NCI-H1048 (cell line): ENCODE results near the gene DLG1.
A peak's percentile ranks its signal among the peaks of the same experiment; 100 is the strongest.

Source experiments
- DNase-seq: peaks from one replicate; lab custom pipeline; 2025; lab: John Stamatoyannopoulos, UW

DLG1 gene

DNA sequence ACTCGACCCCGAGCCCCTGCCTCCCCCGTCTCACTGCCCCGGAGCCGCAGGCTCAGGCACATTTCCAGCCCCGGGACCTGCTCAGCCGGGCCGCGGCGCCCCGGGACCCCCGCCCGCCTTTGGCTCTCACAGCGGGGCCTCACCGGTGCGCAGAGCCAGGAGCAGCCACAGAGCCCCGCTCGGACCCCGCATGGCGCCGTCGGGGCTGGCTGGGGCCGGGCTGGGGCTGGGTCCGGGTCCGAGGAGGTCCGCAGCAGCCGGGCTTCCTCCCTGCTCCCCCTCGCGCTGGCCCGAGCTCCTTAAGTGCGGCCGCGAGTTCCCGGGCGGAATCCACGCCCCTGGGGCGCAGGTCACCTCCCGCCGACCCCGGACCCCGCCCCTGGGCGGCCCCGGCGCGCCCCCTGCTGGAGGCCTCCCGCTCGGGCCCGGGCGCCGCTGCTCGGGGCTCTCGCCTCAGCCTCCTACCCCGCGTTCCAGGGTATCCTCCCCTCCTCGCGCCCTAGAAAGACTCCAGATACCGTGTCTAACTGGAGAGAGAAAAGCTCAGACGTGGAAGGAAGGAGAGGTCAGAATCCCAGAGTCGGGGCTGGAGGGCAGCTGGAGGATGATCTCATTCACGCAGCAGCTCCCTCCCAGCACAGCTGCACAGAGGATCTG lies 268.8 kb downstream of the DLG1 start, which contains the start of gene MELTF:
Gene MELTF, minus strand, starts transcription at position 307 of the 657 bp plus-strand sequence. Its CDS starts 115 bp downstream, at position 192.
- DNase-seq, result peak; percentile 27

DNA sequence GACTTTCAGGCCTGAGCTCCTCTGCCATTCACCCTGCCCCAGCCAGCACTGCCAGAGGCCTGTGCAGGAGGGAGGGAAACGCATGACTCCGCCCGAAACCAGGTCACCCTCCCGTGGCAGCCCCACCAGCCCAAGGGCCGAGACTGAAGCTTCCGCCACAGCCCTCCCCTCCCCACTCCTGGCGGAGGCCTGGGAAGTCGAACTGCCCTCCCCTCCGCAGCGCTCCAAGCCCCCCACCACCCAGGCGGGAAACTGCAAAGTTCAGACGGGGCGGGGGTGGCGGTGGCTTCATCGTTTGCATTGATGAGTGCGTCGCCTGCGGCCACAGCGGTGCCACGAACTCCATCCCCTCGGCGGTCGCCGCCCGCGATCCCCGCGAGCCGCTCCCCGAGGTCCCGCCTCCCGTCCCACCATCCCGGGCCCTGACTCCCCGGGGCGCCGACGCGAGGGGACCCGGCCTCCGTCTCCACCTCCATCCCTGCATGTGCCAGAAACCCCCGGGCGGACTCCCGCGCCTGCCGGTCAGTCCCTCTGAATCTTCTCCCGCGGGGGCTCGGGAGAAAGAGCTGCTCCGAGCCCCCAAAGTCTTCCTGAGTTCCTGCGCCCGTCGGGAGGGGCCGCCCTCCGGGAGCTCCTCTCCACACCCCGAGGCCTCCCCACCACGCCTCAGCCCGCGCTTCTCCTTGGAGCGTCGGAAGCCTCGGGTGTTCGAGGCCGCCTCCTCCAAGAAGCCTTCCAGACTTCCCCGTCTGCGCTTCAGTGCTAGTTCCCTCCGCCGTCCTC lies 269.5 kb downstream of the DLG1 start:
- no peak for DNase-seq

DNA sequence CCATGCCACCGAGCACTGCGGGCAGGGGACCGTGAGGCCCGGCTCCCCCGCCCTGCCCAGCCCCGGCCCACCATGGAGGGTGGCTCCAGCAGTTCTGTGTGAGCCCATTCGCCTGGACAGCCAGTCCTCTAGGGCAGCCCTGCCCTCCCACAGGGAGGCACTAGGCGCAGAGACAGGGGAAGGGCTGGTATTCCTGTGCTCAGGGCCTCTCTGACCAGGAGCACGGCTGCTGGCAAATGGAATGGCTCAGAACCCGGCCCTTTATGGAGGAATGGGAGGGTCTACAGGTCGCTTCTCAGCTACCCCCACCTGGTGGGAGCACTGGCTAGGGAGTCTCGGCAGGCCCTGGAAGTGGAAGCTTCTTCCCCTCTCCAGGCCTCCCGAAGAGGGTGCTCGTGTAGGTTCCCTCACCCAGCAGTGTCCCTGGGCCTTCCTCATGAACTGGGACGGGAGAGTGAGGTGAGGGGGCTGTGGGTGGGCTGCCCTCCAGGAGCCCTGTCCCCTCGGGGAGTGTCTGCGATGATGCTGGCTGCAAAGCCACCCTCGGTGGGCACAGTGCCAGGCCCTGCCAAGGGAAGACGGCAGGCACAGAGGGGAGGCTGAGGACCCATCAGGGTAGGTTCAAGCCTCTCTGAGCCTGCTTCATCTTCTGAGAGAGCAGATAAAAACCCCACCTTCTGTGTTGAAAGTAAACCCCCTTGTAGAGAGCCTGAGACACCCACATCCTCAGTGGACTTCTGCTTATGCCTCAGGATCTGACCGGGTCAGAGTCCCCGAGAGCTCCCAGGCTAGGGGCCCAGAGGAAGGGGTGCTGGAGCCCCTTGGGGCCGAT lies 270.3 kb downstream of the DLG1 start:
- no peak for DNase-seq

GRCh38 chr3:197027151-197027895 lies 271.1 kb downstream of the DLG1 start:
- DNase-seq, result no peak

DNA sequence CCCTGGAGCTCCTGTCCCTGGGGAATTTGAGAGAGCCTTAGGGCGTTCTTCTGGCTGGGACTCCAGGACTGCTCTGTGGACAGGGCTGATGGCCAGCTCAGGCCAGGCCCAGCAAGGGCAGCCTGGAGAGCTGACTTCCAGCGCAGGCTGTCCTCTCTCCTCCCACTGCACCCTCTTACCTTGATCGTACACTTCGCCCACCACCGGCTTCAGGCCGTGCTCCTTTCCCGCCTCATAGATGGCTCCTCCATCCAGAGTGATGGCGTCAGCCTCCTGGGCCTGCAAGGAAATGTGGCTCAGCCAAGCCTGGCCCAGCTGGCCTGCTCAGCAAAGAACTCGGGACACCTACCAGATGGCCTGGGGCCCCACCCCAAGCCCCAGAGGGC lies 271.9 kb downstream of the DLG1 start:
- no peak for DNase-seq

DNA sequence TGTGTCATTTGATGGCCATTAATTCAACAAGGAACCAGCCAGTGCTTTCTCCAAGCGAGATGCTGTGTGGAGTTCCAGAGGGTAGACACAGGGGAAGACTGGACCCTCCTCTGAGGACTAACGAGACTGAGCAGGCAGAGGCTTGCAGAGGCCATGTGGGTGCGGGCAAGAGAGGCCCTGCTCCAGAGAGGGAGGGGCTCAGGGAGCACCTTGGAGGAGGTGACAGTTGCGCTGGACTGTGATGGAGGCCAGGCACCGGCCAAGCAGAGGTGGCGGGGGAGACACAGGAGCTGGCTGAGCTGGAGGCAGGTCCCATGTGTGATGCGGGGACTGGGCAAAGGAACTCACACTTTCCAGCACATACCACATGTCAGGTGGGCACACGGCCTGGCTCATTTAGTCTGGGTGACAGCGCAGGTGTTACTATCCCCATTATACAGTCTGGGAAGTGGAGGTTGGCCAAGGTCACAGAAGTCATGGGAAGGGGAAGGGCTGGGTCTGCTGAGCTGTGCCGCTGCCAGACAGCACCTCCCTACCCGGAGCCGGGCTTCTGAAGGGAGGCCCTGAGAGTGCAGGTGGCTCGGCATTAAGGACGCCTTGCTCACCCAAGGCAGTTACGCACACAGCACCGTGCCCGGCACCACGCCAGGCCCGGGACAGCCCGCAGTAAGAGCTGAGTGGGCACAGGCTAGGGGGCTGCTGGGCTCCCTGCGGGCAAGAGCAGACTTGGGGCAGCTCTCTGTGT lies 272.5 kb downstream of the DLG1 start:
- no peak for DNase-seq

DNA sequence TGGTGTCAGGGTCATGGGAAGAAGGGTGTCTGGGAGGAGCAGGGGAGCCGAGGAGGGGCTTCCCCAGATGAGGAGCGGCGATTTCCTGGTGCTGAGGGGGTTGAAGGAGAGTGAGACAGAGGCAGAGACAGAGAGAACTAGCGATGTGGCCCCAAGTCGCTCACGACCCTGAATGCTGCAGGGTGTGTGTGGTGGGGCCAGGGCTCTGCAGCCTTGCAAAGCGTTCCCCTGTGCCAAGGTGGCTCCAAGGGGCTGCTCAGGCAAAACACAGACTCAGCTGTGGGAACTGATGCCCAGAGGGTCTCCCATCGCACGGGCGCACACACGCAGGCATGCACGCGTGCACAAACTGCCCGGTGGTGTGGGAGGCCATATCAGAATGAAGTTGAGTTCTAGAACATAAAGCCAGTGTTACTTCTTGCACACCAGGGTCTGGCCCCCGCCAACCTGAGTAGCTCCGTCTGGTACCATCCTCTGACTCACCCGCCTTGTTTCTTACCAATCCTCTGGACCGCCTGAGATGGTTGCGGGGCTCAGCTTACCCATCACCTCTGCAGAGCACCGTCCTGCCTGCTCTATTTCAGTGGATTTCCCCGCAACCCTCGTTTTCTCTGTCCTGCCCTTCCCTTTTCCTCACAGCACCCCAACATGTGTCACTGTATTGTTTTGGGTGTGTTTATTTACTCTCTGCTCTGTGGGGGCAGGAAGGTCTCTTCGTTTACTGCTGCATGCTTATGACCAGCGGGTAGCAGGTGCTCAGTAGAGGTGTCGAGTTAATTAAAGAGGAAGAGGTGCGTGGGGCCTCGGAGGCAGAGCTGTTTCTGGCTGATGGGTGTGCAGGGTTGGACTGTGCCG lies 273.3 kb downstream of the DLG1 start:
- DNase-seq, result no peak

GRCh38 chr3:197023998-197024651 lies 274.3 kb downstream of the DLG1 start:
- DNase-seq, result no peak

DNA sequence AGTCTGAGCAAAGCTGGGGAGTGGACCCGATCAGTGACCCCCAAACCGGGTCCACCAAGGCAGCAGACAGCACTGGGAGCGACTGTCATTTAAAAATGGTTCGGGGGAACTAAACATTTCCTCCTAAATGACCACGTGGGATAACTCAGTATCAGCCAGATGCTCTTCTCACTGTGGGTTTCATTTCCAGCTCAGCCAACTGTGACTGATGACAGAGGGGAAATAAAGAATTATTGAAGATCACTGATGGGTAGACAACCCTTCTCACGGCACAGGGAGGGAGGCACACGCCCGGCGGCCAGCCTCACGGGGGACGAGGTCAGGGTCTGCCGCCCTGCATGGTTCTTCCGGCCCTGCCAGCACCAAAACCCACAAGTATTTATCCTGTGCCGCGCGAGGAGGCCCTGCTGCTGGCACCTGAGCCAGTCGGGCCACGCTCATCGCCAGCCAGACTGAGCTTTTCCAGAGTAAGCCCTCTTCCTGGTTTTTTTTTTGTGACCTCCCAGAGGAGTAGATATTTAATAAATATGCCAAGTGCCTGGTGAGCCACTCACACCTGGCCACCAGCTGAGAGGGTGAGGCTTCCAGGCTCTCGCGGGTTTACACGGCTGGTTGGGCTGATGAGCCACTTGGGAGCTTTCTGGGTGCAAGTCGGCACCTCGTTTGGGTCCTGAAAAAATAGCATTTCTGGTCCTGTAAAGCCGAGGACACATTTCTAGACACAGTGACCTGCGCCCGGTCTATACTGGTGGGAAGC lies 275.0 kb downstream of the DLG1 start:
- no peak for DNase-seq

DNA sequence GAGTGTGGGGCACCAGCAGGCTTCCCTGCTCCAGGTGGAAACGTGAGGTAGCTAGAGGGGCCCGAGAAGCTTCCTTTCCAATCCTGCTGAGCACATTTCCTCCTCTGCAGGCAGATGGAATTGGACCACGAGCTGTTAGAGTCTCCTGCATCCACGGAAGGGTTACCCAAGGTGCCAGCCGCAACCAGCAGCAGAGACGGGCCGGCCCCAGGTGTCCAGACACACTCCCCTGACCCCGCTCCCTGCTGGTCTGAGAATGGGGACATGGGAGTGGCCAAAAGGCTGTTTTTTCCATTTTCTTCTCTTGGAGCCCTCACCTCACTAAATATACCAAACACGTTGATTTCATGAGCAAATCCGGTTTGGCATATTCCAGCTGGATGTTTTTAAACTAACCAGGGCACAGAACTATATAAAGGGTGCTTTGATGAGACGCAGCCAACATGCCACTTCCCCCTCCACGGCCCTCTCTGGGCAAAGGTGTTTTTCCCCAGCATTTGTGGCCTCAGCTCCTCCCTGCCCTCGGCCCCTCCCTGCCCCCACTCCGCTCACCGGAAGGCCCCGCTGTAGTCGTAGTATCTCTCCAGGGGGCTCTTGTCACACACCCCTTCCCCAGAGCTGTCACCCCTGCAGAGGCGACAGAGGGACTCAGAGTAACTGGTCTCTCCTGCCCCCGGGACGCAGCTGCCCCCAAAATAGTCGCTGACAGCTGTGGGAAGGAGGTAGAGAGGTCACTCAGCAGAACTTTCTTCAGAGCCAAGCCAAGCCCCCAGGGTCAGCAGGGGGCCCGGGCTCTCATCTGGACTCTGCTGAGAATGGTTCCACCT lies 275.8 kb downstream of the DLG1 start:
- DNase-seq, result no peak

DNA sequence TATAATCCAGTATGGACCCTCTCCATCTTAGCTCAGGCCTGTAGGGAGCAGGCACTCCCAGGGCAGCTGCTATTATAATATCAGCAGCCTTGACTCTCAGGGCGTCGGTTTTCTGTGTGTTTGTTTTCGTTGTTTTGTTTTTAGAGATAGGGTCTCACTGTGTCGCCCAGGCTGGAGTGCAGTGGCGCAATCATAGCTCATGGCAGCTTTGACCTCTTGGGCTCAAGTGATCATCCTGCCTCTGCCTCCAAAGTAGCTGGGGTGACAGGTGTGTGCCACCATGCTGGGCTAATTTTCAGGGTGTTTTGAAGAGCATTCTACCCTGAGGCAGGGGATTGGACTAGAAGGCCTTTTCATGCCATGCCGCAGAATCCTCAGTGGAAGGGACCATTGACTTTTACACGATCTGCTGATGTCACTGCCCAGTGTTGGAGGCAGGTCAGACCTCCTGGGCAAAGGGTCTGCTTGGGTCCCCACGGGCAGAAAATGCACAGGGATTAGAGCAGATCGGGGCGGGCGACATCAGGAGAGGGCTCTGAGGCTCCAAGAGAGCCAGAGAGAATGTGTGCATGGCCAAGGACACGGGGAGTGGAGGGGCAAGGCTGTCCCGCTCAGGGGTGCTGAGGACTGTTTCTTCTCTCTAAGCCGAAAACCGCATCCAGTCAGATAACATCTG lies 276.5 kb downstream of the DLG1 start:
- no peak for DNase-seq

- DNase-seq, result no peak
These were observed 277.2 kb downstream of the DLG1 start for GRCh38 chr3:197021231-197021630.

DNA sequence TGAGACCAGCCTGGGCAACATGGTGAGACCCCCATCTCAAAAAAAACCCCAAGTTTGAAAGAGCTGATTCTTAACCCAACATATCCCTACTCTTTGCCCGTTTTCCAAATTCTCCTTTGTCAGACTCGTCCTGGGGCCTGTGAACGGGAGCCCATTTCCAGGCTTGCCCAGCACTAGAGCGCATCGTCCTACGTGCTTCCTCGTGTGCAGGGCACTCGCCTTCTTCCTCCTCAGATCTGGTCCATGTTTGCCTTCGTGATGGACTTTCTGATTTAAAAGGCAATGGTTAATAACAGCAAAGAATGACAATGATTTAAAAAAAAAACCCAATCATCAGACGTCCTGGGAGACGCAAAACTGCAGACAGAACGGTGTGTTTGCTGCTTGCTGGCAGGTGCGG lies 278.9 kb downstream of the DLG1 start:
- no peak for DNase-seq

DNA sequence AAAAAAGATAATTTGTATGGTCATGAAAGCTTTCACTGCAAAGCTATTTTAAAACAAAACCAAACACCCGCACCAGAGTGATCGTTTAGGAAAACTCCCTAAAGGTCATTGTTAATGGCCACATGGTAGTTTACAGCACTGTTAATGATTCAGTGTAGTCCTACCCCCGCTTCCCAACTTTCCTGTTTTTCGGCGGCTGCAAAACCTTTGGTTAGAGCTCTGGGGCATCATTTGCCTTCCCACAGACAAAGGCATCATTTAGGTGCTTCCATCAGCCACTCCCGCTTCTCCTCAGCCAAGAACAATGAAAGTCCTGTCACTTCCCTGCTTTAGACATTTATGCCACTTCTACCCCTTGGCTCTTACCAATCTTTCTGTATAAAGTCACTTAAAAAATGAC lies 279.4 kb downstream of the DLG1 start:
- peak; percentile 81 for DNase-seq

GRCh38 chr3:197017003-197017402 lies 281.4 kb downstream of the DLG1 start:
- DNase-seq, result no peak

- DNase-seq, result no peak
These were observed 282.3 kb downstream of the DLG1 start for GRCh38 chr3:197015790-197016736.
